GM23248 (cell line): Measurements from ENCODE around the gene ST6GALNAC4. TPM values are rescaled to one million over a fixed set of nuclear protein-coding genes. Genes with fewer than 3 reads are reported as not detected.

ENCODE experiments used
- DNase-seq: peaks from one replicate; pipeline ENCODE4 v3.0.0-alpha.2; 2015
- H2AFZ ChIP-seq: fragments of 200-600 bp; sonication (generic); 2 replicates; pipeline ENCODE4 v1.6.1; 2016; ENCODE audit warnings: antibody characterized with exemption
- H3F3A ChIP-seq: fragments of 200-600 bp; sonication (generic); 2 replicates; pipeline ENCODE4 v1.6.1; 2016; ENCODE audit warnings: mild to moderate bottlenecking, antibody characterized with exemption, mixed run types; ENCODE audit not compliant: insufficient read depth
- H3K27ac ChIP-seq: fragments of 200-600 bp; sonication (generic); 2 replicates; pipeline ENCODE4 v1.5.1; 2016; ENCODE audit warnings: mild to moderate bottlenecking
- H3K27me3 ChIP-seq: fragments of 200-600 bp; sonication (generic); replicated peaks from 2 replicates; pipeline ENCODE4 v1.6.1; 2016; ENCODE audit warnings: mild to moderate bottlenecking; ENCODE audit not compliant: insufficient read depth
- H3K36me3 ChIP-seq: fragments of 200-600 bp; sonication (generic); 2 replicates; pipeline ENCODE4 v1.6.1; 2016; ENCODE audit warnings: low read depth, mild to moderate bottlenecking
- H3K4me1 ChIP-seq: fragments of 200-600 bp; sonication (generic); 2 replicates; pipeline ENCODE4 v1.6.1; 2016; ENCODE audit warnings: mild to moderate bottlenecking; ENCODE audit not compliant: insufficient read depth
- H3K4me2 ChIP-seq: fragments of 200-600 bp; sonication (generic); one replicate; pipeline ENCODE4 v1.6.1; 2016; ENCODE audit warnings: mild to moderate bottlenecking; ENCODE audit not compliant: unreplicated experiment
- H3K4me3 ChIP-seq: fragments of 200-600 bp; sonication (generic); 2 replicates; pipeline ENCODE4 v1.5.1; 2016; ENCODE audit warnings: mild to moderate bottlenecking
- H3K79me2 ChIP-seq: fragments of 200-600 bp; sonication (generic); 2 replicates; pipeline ENCODE4 v1.6.1; 2016; ENCODE audit warnings: mild to moderate bottlenecking; ENCODE audit not compliant: insufficient read depth
- H3K9ac ChIP-seq: fragments of 200-600 bp; sonication (generic); 2 replicates; pipeline ENCODE4 v1.6.1; 2016; ENCODE audit warnings: mild to moderate bottlenecking
- H3K9me2 ChIP-seq: fragments of 200-600 bp; sonication (generic); 2 replicates; pipeline ENCODE4 v1.6.1; 2016; ENCODE audit warnings: mixed run types, mild to moderate bottlenecking, moderate library complexity; ENCODE audit not compliant: insufficient read depth
- H3K9me3 ChIP-seq: fragments of 200-600 bp; sonication (generic); one replicate; pipeline ENCODE4 v1.6.1; 2017; ENCODE audit warnings: low read depth
- H4K20me1 ChIP-seq: fragments of 200-600 bp; sonication (generic); 2 replicates; pipeline ENCODE4 v1.6.0; 2016; ENCODE audit not compliant: insufficient read depth
- EZH2 ChIP-seq: fragments of 200-600 bp; sonication (generic); IDR thresholded peaks from 2 replicates; pipeline ENCODE4 v1.6.1; 2018; ENCODE audit warnings: antibody characterized with exemption, mild to moderate bottlenecking; ENCODE audit not compliant: insufficient read depth, poor library complexity, severe bottlenecking
- EZH2phosphoT487 ChIP-seq: fragments of 200-600 bp; sonication (generic); IDR thresholded peaks from 2 replicates; pipeline ENCODE4 v1.6.1; 2018; ENCODE audit warnings: antibody characterized with exemption, moderate library complexity, mild to moderate bottlenecking, low read depth; ENCODE audit not compliant: insufficient read depth
- WGBS, 2 experiments: methylation state at CpG; one replicate each; pipeline ENCODE4 v1.1.6; 2015 to 2017; ENCODE audit warnings: low lambda C conversion rate in 2 of 2, low coverage in 1 of 2; ENCODE audit errors: missing lambda C conversion rate in 2 of 2; 5-methylcytosine and 5-hydroxymethylcytosine counted together
- in situ Hi-C: fragments of 300-500 bp; cut with MboI; formaldehyde crosslinking; loops from 2 replicates; pipeline ENCODE4 v1.15.0; 2020
- polyA plus RNA-seq: library from polyadenylated mRNA; unstranded; fragments of >200 nt; fragmentation: Nextera tagmentation; extraction: Ambion mirVana; gene quantifications from 2 replicates; pipeline ENCODE4 v1.2.1, GENCODE V29; 2016
- total RNA-seq: library from RNA; depleted of rRNA; stranded (reverse); fragments of >200 nt; shearing (Covaris generic); gene quantifications from 2 replicates; pipeline ENCODE4 v1.2.3, GENCODE V29; 2014

Gene ST6GALNAC4
- total and polyA plus RNA-seq, 2 experiments from 2014 or later, result 33.7 to 61.0 TPM

- no peak for DNase-seq
- Histone ChIP-seq H3K27ac (peak overlapping the region; percentile 84; the same call in 1 of the 2 replicates), H3K36me3 (no peaks in the 10 kb centered on the region), H3K9me2 (no peaks in the 10 kb centered on the region), H4K20me1 (no peaks in the 10 kb centered on the region), H3K4me2 (no peak overlapping the region), H3K9me3 (no peaks in the 10 kb centered on the region), H3K27me3 (no peaks in the 10 kb centered on the region), H3K79me2 (peaks cover 9% of the 10 kb centered on the region; the same call in 1 of the 2 replicates), H2AFZ (no peak overlapping the region), H3K9ac (0 out of 2 replicates have a peak overlapping the region, but pooled peaks have one; percentile 63), H3F3A (peaks cover 42% of the 10 kb centered on the region), H3K4me3 (no peak overlapping the region), H3K4me1 (peaks cover 49% of the 10 kb centered on the region)
- in situ Hi-C loops, result no loop called here
- TF ChIP-seq EZH2phosphoT487 (no peak), EZH2 (no peak)
- WGBS, 2 experiments, result 92 to 95% methylated on average over 7 of the region's 7 CpGs
These were observed 4.0 kb upstream of the ST6GALNAC4 start for GRCh38 chr9:127920794-127921193.

DNA sequence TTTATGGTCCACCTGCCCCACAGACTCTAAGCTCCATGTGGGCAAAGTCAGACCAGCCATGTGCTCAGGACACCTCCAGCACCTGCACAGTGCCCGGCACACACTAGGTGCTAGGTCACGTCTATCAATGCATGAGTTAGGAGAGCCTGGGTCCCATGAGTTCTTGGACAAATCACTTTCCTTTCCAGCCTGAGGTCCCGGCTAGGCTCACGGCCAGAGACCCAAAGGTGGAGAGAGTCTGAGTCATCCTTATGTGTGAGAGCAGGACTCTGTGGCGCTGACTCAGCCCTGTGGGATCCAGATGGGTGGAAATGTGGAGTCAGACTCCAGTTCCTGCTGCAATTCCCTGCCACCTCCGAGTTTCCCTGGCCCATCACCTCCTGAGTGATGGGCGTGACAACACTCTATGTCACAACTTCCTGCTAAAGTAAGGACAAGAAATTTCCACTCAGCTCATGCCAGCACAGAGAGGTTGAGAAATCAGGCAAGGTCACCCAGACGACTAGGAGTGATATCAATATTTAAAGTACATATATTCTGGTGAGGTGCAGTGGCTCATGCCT, 2.5 kb upstream of the ST6GALNAC4 start:
- Histone ChIP-seq H3K27me3 (no peaks in the 10 kb centered on the region), H3K79me2 (peaks cover 16% of the 10 kb centered on the region; the same call in 1 of the 2 replicates), H4K20me1 (no peaks in the 10 kb centered on the region), H2AFZ (no peak overlapping the region), H3K9me3 (no peaks in the 10 kb centered on the region), H3K9ac (peak overlapping the region; percentile 66), H3K9me2 (no peaks in the 10 kb centered on the region), H3K27ac (peak overlapping the region; percentile 94), H3K4me1 (peaks cover 50% of the 10 kb centered on the region), H3K36me3 (no peaks in the 10 kb centered on the region), H3K4me3 (no peak overlapping the region), H3K4me2 (no peak overlapping the region), H3F3A (peaks cover 42% of the 10 kb centered on the region)
- no peak for TF ChIP-seq EZH2
- 1 to 2% methylated on average over 8 of the region's 8 CpGs for WGBS, 2 experiments
- in situ Hi-C loops, result no loop called here
- DNase-seq, result peak; percentile 100

DNA sequence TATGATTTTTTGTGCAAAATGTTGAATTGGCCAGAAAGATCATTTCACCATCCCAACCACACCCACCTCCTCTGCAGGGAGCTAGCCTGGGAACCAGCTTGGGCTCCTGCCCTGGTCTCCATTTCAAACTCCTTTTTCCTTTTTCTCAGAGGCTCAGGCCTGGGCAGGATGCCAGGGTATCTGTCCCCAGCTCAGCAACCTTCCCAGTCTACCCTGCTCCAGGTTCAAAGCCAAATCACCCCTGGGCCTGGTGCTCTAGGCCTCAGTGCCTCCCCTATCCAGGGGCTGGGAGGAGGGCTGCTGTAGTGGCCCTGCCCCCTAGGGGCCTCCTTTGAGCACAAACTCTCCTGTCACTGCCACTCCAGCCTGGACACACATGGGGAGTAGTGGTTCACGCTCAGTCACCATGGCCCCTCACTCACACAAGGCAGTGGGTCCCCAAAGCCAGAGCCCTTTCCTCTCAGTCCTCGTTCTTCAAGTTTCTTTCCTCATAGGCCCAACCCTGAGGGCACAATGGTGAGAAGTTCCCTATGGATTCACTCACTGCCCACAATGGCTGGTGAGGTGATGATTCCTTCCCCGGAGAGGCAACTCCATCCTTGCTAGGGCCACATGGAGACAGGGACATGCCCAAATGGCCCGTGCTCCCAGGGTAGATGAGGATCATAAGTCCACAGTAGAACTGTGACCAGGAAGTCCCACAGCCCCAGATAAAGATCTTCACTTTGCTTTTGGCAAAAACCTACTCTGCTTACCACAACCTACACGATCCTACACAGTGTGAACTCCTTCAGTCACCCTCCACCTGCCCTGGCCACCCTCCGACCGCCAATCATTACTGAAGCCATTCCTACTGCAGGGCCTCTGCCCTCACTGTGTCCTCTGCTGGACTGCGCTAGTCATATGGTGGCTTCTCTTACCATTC, 1.6 kb upstream of the ST6GALNAC4 start:
- in situ Hi-C loops, result no loop called here
- no peaks in the 10 kb centered on the region for H4K20me1 ChIP-seq
- TF ChIP-seq EZH2 (no peak), EZH2phosphoT487 (no peak)
- DNase-seq, result peak; percentile 72
- no peak overlapping the region; the same call in 1 of the 2 replicates for H2AFZ ChIP-seq
- no peaks in the 10 kb centered on the region for H3K27me3 ChIP-seq
- peaks cover 45% of the 10 kb centered on the region for H3K4me1 ChIP-seq
- peak overlapping the region; percentile 66 for H3K9ac ChIP-seq
- 80 to 82% methylated on average over 8 of the region's 8 CpGs for WGBS, 2 experiments
- peaks cover 16% of the 10 kb centered on the region; the same call in 1 of the 2 replicates for H3K79me2 ChIP-seq
- H3K36me3 ChIP-seq, result no peaks in the 10 kb centered on the region
- peaks cover 41% of the 10 kb centered on the region for H3F3A ChIP-seq
- H3K4me2 ChIP-seq, result no peak overlapping the region
- H3K9me3 ChIP-seq, result no peaks in the 10 kb centered on the region
- no peak overlapping the region for H3K4me3 ChIP-seq
- H3K27ac ChIP-seq, result peak overlapping the region; percentile 94
- no peaks in the 10 kb centered on the region for H3K9me2 ChIP-seq

- in situ Hi-C loops, result no loop called here
- Histone ChIP-seq H3K4me3 (no peak overlapping the region), H3K9me3 (no peaks in the 10 kb centered on the region), H3K27ac (peak overlapping the region; percentile 94), H3K4me1 (peaks cover 36% of the 10 kb centered on the region), H3K36me3 (no peaks in the 10 kb centered on the region), H4K20me1 (no peaks in the 10 kb centered on the region), H3K9me2 (no peaks in the 10 kb centered on the region), H3K79me2 (peaks cover 22% of the 10 kb centered on the region), H2AFZ (no peak overlapping the region), H3K27me3 (no peaks in the 10 kb centered on the region), H3F3A (peaks cover 33% of the 10 kb centered on the region), H3K4me2 (no peak overlapping the region), H3K9ac (peak overlapping the region; percentile 66)
- TF ChIP-seq EZH2 (no peak), EZH2phosphoT487 (no peak)
- 70 to 76% methylated on average over 6 of the region's 6 CpGs for WGBS, 2 experiments
- DNase-seq, result no peak
These were observed 762 bp upstream of the ST6GALNAC4 start for GRCh38 chr9:127917603-127918002.
